Loucy (cell line): ENCODE data around the gene CACNB3.
"Not testable (repeated sequence)": the region's sequence is repeated elsewhere in the genome, so short reads cannot be mapped to it uniquely, and the experiment has no call there.

Experiments used
- EZH2phosphoT487 ChIP-seq: fragments of 200-600 bp; IDR thresholded peaks from 2 replicates; pipeline ENCODE4 v1.6.1; 2018; ENCODE audit warnings: antibody characterized with exemption, mild to moderate bottlenecking, moderate library complexity, borderline replicate concordance
- TF ChIP-seq, protein P1 (sequence below): fragments of 200-600 bp; sonication (generic); conservative IDR thresholded peaks from 2 replicates; pipeline ENCODE4 v1.5.1; 2014; ENCODE audit warnings: mild to moderate bottlenecking, antibody characterized with exemption, low read length

DNA sequence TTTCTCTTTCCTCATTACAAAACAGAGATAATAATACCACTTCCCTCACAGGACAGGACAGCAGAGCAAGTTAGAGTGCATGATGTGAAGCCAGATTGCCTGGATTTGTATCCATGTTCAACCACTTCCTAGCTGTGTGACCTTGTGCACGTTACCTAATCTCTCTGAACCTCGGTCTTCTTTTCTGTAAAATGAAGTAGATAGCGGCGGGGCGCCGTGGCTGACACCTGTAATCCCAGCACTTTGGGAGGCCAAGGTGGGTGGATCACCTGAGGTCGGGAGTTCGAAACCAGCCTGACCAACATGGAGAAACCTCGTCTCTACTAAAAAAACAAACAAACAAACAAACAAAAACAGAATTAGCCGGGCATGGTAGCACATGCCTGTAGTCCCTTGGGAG, 36.6 kb downstream of the CACNB3 start:
- TF ChIP-seq, protein P1, sequence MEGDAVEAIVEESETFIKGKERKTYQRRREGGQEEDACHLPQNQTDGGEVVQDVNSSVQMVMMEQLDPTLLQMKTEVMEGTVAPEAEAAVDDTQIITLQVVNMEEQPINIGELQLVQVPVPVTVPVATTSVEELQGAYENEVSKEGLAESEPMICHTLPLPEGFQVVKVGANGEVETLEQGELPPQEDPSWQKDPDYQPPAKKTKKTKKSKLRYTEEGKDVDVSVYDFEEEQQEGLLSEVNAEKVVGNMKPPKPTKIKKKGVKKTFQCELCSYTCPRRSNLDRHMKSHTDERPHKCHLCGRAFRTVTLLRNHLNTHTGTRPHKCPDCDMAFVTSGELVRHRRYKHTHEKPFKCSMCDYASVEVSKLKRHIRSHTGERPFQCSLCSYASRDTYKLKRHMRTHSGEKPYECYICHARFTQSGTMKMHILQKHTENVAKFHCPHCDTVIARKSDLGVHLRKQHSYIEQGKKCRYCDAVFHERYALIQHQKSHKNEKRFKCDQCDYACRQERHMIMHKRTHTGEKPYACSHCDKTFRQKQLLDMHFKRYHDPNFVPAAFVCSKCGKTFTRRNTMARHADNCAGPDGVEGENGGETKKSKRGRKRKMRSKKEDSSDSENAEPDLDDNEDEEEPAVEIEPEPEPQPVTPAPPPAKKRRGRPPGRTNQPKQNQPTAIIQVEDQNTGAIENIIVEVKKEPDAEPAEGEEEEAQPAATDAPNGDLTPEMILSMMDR, result not testable (repeated sequence)
- not testable (repeated sequence) for TF ChIP-seq EZH2phosphoT487
